Fibroblast of skin of left biceps (primary cell): Measurements from ENCODE around the gene VEPH1.

Experiments used
- DNase-seq, 2 experiments: peaks; one replicate each; pipeline ENCODE4 v3.0.0-alpha.2; 2013; ENCODE audit warnings: low read depth in 2 of 2

The VEPH1 gene

DNA sequence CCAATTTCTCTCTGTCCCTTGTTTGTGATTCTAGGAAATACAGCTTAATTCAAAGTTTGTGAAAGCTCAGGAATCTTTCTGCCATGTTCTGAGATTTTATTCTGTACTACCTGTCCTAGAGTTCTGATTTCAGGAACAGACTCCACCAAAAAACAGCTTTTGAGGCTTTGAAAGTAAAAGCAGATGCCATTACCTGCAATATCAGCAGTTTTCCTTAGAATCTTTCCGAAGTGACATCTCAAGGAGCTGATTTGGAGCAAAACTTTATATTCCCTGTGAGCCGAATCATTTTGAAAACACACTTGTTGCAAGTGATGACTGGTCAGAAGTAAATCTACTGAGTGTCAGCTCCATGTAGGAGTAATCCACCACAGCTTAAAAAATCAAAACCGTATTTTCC lies 284.0 kb downstream of the VEPH1 start:
- no peak for DNase-seq
